ENCODE measurements around the gene HELQ.

The HELQ gene

DNA sequence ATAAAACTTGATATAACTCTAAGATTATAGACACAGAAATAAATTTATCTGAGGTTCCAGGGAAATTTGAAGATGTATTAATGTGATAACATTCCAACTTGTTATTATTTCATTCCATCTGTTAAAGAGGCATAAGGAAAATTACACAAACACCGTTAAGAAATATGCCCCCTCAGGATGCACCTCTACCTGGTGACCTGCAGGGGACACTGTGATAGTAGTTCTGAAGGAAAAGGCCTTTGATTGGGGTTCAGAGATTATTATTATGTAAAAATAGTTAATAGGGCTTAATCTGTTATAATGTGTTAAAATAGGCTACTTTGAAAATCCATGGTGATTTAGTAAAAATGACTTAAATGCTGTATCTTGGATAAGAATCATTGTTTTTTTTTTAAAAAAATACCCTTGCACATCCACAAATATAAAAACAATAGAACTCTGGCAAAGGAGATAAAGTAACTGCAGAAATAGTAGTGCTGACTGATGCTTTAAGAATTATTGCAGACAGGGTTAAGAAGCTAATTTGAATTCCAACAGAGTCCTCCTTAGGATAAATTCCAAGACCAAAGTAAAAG lies 35.3 kb upstream of the HELQ start:
- TF ChIP-seq CTCF (IDR thresholded peaks at IDR 0.05; ENCODE audit: borderline replicate concordance, insufficient read depth, low read depth, low read length): peak; percentile 84
- H3K4me3 ChIP-seq (ENCODE audit: low read depth, low read length): no peak overlapping the region

- no peak overlapping the region for H3K4me3 ChIP-seq (ENCODE audit: low read depth, low read length)
- no peak for TF ChIP-seq CTCF (IDR thresholded peaks at IDR 0.05; ENCODE audit: borderline replicate concordance, insufficient read depth, low read depth, low read length)
Measured at GRCh38 chr4:83489711-83490326, 34.2 kb upstream of the HELQ start.

DNA sequence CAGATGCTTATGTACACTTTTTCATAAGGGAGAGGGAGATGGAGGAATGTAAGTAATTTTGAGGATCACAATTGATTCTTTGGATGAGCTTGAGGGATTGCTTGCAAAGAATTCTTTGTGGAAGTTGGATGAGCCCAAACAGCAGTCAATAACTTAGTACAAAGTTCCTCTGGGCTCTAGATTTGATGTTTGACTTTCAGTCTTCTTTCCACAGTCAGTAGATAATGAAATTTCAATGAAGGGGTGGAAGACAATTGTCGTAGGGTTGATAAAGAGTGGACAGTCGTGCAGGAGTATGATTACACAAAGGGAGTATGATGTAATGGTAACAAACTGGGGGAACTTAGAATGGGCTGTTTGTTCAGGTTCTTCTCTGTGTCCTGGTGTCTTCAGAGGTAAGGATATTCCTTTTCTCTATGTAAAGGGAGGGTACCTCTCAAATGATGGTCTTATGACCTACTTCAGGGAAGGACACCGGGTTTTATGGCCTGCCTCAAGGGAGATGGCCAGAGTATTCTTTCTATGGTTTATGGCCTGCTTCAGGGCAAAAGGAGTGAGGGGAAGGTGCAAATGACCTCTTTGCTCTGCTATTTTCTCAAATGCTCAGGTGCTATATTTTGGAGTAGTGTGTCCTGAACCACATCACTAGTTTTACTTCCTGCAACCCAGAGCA lies 31.0 kb upstream of the HELQ start:
- no peak for TF ChIP-seq CTCF (IDR thresholded peaks at IDR 0.05; ENCODE audit: borderline replicate concordance, insufficient read depth, low read depth, low read length)

DNA sequence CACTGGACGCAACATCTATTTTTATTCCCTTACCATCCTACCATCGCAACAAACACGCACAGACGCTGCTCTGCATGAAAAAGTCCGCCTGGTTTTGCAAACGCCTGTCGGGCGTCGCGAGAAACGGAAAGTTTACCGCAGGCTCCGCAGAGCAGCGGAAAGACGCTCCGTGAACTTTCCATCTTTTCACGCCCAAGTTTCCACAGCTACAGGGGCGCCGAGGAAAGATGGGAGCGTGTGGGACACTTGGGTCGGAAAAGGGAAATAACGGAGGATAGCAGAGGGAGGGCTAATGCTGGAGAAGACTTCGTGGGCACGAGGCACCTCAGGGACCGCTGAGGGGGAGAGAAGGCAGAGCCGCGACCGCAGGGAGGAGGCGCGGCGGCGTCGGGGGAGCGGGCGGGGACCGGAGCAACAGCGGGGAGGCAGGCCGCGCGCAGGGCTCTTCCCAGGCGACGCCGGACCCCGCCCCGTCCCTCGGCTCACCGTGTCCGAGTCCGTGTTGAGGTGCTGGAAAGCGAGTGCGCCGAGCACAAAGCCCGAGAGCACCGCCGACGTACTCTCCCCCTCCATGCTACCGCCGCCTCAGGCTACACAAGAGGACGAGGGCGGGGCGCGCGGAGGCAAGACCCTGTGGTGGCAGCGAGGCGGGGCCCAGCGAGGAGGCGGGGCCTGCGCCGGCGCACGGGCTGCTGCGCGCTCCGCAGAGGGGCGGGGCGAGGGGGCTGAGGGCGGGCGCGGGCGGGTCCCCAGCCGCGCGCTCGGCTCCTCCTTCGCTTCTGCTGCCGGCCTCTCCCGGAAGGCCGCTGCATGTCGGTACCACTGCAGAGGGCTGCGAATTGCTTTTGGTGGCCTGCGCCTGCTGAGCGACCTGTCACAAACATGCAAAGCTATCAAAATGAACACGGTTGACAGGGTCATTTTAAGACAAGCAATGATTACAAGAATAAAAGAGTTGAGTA lies 29.2 kb upstream of the HELQ start, which contains the start of gene ABRAXAS1:
Gene ABRAXAS1 (minus strand): TSS at position 601 of the 962 bp plus-strand sequence. CDS start 28 bp downstream, at position 573.
- peak within 1 kb of the TSS; percentile 65 for H3K4me3 ChIP-seq (ENCODE audit: low read depth, low read length)
- no peak for TF ChIP-seq CTCF (IDR thresholded peaks at IDR 0.05; ENCODE audit: borderline replicate concordance, insufficient read depth, low read depth, low read length)

More for the DNA sequence above, 31.0 kb upstream of the HELQ start:
- H3K4me3 ChIP-seq (ENCODE audit: low read depth, low read length): no peak overlapping the region

GRCh38 chr4:83473966-83474365 lies 18.3 kb upstream of the HELQ start:
- no peak overlapping the region for H3K4me3 ChIP-seq (ENCODE audit: low read depth, low read length)
- TF ChIP-seq CTCF (IDR thresholded peaks at IDR 0.05; ENCODE audit: borderline replicate concordance, insufficient read depth, low read depth, low read length): no peak

GRCh38 chr4:83473423-83473822 lies 17.8 kb upstream of the HELQ start:
- TF ChIP-seq CTCF (IDR thresholded peaks at IDR 0.05; ENCODE audit: borderline replicate concordance, insufficient read depth, low read depth, low read length): no peak
- H3K4me3 ChIP-seq (ENCODE audit: low read depth, low read length): no peak overlapping the region

Measured in GM12875 (cell line).